Mucosa of descending colon (tissue), 3 donors: ENCODE measurements around the gene NTRK3. TPM values are rescaled to one million over a fixed set of nuclear protein-coding genes. Genes with fewer than 3 reads are reported as not detected.

Source experiments
- ATAC-seq: fragments of 200-7000 bp; cut with Tn5 transposase; one replicate; pipeline ENCODE4 v1.9.1; 2020; ENCODE audit warnings: mild to moderate bottlenecking, moderate library complexity
- DNase-seq, 3 donors: peaks; one replicate each; pipeline ENCODE4 v3.0.0-alpha.2; 2020
- H3K36me3 ChIP-seq: fragments of 200-600 bp; one replicate; pipeline ENCODE4 v1.8.0; 2021; ENCODE audit warnings: low read depth, mild to moderate bottlenecking
- H3K4me1 ChIP-seq: fragments of 200-600 bp; one replicate; pipeline ENCODE4 v1.8.0; 2021; ENCODE audit warnings: low read depth, mild to moderate bottlenecking
- H3K4me3 ChIP-seq: fragments of 200-600 bp; one replicate; pipeline ENCODE4 v1.8.0; 2021; ENCODE audit warnings: mild to moderate bottlenecking
- H3K9me3 ChIP-seq: fragments of 200-600 bp; one replicate; pipeline ENCODE4 v1.8.0; 2021; ENCODE audit warnings: mild to moderate bottlenecking
- intact Hi-C, 2 donors: fragments of 100-400 bp; cut with DNase I in 1 of 2; cut with micrococcal nuclease in 1 of 2; formaldehyde crosslinking; loops; one replicate each; pipeline versions ENCODE4 v1.11.0 to v1.11.1; 2022; cut with DNase I, micrococcal nuclease
- total RNA-seq, 3 donors: library from RNA; stranded (reverse); fragmentation: NEBNext Ultra II Directional in 2 of 3; extraction: Animal tissue kit (Norgen Biotek cat#: 25700) in 2 of 3; gene quantifications; one replicate each; pipeline versions ENCODE4 v1.2.1 to v1.2.4, GENCODE V29; 2021 to 2023
- TF ChIP-seq, protein P1 (sequence below): fragments of 200-600 bp; IDR thresholded peaks from one replicate; pipeline ENCODE4 v1.8.0; 2022; ENCODE audit warnings: antibody characterized with exemption, mild to moderate bottlenecking
- donor health status: DM: no; HTN: no; CAD: no; lungs with moderate emphysema.
- donor health status: DM: no; HTN: no; CAD: no.
- donor health status: DM: no; HTN: yes; CAD: no.

NTRK3 gene
- total RNA-seq, 3 donors from 2014 or later = 0.78 to 2.8 (median 2.1) TPM

- H3K4me3 ChIP-seq = no peak overlapping the region
- no peaks in the 10 kb centered on the region for H3K4me1 ChIP-seq
- no peak for ATAC-seq
- no peak for DNase-seq
- TF ChIP-seq, protein P1, sequence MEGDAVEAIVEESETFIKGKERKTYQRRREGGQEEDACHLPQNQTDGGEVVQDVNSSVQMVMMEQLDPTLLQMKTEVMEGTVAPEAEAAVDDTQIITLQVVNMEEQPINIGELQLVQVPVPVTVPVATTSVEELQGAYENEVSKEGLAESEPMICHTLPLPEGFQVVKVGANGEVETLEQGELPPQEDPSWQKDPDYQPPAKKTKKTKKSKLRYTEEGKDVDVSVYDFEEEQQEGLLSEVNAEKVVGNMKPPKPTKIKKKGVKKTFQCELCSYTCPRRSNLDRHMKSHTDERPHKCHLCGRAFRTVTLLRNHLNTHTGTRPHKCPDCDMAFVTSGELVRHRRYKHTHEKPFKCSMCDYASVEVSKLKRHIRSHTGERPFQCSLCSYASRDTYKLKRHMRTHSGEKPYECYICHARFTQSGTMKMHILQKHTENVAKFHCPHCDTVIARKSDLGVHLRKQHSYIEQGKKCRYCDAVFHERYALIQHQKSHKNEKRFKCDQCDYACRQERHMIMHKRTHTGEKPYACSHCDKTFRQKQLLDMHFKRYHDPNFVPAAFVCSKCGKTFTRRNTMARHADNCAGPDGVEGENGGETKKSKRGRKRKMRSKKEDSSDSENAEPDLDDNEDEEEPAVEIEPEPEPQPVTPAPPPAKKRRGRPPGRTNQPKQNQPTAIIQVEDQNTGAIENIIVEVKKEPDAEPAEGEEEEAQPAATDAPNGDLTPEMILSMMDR = no peak
- no peaks in the 10 kb centered on the region for H3K9me3 ChIP-seq
- intact Hi-C loops = no loop called here
- H3K36me3 ChIP-seq = no peaks in the 10 kb centered on the region
These were observed 11.2 kb upstream of the NTRK3 start for GRCh38 chr15:88267720-88268119.

DNA sequence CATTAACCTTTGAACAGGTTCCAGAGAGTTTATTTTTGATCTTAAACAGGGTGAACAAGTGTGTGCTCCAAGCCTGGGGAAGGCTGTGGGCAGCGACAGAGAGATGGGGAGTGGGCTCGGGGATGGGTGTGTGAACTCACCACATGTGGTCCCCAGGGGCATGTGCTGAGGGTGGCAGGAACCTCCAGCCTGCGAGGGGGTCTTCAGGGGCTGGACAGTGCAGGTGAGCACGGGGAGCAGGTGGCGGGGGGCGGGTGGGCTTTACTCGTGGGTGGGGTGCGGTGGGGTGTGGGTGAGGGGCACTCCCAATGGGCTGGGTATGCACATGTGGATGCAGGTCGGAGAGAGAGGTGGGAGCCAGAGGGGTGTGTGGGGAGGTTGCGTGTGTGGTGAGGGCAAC, 9.6 kb upstream of the NTRK3 start:
- TF ChIP-seq, protein P1 = no peak
- H3K36me3 ChIP-seq = no peaks in the 10 kb centered on the region
- no peaks in the 10 kb centered on the region for H3K4me1 ChIP-seq
- H3K9me3 ChIP-seq = no peaks in the 10 kb centered on the region
- intact Hi-C loops = no loop called here
- no peak overlapping the region for H3K4me3 ChIP-seq
- DNase-seq (no peak), ATAC-seq (no peak)

DNA sequence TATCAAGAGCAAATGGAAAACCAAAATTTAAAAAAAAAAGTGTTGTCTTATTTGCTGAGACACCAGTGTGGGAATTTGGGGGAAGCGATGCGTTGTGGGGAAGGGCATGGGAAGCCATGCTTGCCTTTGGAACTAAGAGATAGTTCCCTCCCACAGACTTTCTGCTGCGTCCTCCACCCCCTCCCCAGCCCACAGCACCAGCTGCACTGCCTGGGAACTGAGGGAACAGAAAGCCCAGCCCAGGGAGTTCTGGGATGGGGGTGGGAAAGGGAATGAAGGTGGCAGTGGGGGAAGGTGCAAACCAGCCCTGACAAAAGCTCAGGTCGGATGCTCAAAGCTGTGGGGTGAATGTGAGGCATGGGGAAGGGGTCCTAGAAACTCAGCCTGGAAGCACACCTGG, 8.1 kb upstream of the NTRK3 start:
- DNase-seq (no peak), ATAC-seq (no peak)
- Histone ChIP-seq H3K9me3 (no peaks in the 10 kb centered on the region), H3K4me3 (no peak overlapping the region), H3K4me1 (no peaks in the 10 kb centered on the region), H3K36me3 (no peaks in the 10 kb centered on the region)
- TF ChIP-seq, protein P1 = no peak
- intact Hi-C loops = no loop called here

GRCh38 chr15:88262064-88262463, 5.5 kb upstream of the NTRK3 start:
- no peak overlapping the region for H3K4me3 ChIP-seq
- H3K36me3 ChIP-seq = no peaks in the 10 kb centered on the region
- no peaks in the 10 kb centered on the region for H3K4me1 ChIP-seq
- DNase-seq (no peak), ATAC-seq (no peak)
- intact Hi-C loops = no loop called here
- no peaks in the 10 kb centered on the region for H3K9me3 ChIP-seq
- TF ChIP-seq, protein P1 = no peak

GRCh38 chr15:88258093-88258641, 1.6 kb upstream of the NTRK3 start:
- peaks cover 2% of the 10 kb centered on the region for H3K4me1 ChIP-seq
- DNase-seq (no peak), ATAC-seq (no peak)

More at GRCh38 chr15:88258093-88258641, 1.6 kb upstream of the NTRK3 start:
- TF ChIP-seq, protein P1 = no peak
- Histone ChIP-seq H3K4me3 (no peak overlapping the region), H3K9me3 (no peaks in the 10 kb centered on the region), H3K36me3 (no peaks in the 10 kb centered on the region)
- intact Hi-C loops = no loop called here
